Measurements from ENCODE around the gene TOGARAM2. TPM values are rescaled to one million over a fixed set of nuclear protein-coding genes. Genes with fewer than 3 reads are reported as not detected.

Gene TOGARAM2
- total RNA-seq, 1 donor: 0.43 TPM

Small RNA genes lying within 50 kb of the gene (small RNA-seq; reads per million reads assigned to genes)
- gene RF00019: not detected

Other genes with a start within 250 kb of the TOGARAM2 start
- 172 and 279 TPM in 2 replicates for gene PPP1CB, start 229.5 kb upstream of the TOGARAM2 start, total RNA-seq
- gene SPDYA, start 170.5 kb upstream of the TOGARAM2 start, total RNA-seq: 0.97 and 1.3 TPM in 2 replicates
- gene TRMT61B, start 111.0 kb upstream of the TOGARAM2 start, total RNA-seq: 12.5 and 13.9 TPM in 2 replicates
- gene WDR43, start 86.6 kb upstream of the TOGARAM2 start, total RNA-seq: 61.5 and 131 TPM in 2 replicates
- not detected in 2 replicates for gene PCARE, start 93.2 kb downstream of the TOGARAM2 start, total RNA-seq
- 61.5 and 107 TPM in 2 replicates for gene CLIP4, start 134.1 kb downstream of the TOGARAM2 start, total RNA-seq